GM19463 (cell line): ENCODE measurements around the gene NUP205.

Experiments
- ATAC-seq: cut with Tn5 transposase; IDR thresholded peaks from one replicate; pipeline ENCODE4 v1.9.1; 2021; ENCODE audit warnings: mild to moderate bottlenecking, moderate library complexity; ENCODE audit not compliant: unreplicated experiment

The NUP205 gene

DNA sequence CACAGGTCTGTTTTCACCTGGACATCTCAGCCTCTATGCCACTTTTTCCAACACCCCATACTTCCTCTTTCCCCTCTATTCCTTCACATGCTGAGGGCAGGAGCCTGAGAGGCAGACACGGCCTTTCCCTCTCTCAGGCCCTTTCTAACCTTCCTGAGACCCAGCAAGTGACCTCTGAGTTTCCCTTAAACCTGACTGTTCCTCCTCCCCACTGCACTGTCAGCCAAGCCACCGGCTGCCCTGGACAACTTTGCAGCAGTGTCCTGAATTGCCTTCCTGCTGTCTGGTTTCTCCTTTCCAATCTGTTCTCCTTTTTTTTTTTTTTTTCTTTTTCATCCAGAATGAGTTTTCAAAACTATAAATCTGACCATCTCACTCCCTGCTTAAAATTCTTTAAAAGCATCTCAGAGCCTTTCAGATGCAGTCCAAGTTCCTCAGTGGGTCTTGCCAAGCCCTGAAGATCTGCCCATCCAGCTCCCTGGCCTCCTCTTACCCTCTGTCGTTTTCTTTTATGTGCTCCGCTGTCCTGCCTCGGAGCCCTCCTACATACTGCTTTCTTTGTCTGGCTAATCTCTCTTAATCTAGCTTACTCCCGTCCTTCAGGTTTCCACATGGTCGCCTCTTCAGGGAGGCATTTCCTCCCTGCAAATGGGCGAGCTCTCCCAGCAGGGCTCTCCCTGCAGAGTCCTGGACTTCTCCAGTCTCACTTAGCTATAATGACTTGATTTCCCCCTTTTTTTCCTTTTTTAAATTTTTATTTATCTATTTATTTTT lies 139.7 kb downstream of the NUP205 start:
- ATAC-seq = no peak
